ENCODE results near the gene STRN4.
"Not testable (repeated sequence)": the region's sequence is repeated elsewhere in the genome, so short reads cannot be mapped to it uniquely, and the experiment has no call there.

STRN4 gene

DNA sequence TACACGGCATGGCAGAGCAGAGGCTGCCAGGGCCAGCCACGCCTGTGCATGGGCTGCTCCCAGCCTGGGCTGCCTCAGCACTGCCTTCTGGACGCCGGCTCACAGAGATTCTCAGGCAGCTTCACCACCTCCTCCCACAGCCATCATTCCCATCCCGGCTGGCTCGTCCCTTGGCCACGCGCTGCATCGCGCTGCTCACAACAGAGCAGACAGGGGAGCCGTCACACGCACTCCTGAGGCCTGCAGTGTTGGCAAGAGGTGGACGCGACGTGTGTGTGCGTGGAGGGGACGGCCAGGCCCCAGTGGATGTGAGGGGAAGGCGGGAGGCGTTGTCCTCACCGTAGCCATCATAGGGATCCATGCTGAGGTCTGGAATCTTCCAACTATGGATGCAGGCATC is 21.8 kb downstream of the STRN4 start:
- DNase-seq, result no peak

DNA sequence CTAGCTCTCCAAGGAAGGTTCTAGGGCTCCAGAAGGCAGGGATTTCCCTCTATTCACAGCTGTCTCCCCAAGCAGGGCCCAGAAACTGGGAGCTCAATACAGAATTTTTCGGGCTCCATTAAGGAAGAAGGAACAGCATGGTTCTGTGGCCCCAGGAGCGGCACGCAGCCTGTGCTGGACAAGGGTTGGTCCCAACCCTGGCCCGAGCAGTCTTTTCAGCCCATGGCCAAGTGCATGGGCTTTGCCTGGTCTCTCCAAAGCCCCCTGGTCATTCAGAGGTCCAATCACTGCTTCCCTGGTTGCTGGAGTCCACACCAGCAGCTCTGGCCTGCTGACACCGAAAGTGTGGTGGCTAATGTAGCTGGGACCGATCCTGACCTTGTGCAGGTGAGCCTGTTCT is 22.8 kb downstream of the STRN4 start:
- DNase-seq, result no peak

DNA sequence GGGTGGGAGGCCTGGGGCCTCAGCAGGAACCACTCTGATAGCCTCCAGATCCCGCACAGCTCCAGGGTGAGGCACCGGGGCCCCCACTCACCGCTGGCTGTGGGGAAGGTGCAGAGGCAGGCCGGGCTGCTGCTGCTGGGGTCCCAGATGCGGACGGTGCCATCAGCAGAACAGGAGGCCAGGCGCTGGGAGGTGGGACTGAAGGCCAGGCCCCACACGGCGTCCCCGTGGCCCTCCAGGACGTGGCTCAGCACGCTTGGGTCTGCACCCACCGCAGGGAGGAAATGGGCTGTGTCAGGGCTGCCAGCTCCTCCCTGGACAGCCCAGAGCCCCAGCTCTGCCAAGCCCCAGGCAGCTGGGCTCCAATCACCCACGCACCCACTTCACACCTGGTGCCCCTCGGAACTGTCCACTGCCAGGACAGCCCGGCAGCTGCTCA is 23.2 kb downstream of the STRN4 start:
- DNase-seq, result no peak

DNA sequence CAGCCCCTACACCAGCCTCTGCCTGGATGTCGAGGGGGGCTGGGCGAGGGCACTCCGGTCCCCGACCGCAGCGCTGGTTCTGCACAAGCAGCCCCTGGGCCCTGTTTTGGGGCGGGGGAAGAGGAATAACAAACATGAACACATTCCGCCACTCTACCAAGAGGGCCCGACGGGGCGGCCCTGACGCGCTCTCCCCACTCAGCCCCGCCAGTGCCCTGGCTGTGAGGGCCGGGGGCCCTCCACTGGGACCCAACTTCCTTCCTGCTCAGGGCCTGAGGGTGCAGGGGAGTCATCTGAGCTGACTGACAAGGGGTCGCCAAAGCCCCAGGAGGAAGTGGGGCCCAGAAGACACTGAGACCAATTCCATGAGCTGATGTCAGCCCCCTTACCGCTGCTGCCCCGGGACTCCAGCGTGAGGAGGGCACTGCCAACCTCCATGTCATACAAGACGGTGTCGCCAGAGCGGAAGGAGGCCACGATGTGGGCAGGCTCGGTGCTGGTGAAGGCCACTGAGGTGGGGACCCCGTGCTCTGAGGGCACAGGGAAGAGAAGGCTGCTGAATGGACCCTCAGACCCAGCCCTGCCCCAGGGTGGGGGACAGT is 23.7 kb downstream of the STRN4 start:
- DNase-seq, result no peak

DNA sequence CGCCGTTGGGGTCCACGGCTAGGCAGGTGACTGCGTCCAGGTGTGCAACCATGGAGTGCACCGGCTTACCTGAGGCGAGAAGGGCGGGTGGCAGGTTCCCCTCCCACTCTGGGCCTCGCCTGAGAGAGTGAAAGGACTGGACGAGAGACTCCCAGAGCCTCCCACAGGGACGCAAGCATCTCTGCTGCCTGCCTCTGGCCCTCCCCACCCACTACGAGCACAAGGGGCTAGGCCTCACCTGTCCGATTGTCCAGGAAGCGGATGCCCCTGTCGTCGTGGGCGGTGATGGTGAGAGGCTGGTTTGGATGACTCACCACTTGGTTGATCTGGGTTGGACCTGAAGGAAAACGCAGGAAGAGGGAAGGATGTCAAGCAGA is 24.3 kb downstream of the STRN4 start:
- no peak for DNase-seq

DNA sequence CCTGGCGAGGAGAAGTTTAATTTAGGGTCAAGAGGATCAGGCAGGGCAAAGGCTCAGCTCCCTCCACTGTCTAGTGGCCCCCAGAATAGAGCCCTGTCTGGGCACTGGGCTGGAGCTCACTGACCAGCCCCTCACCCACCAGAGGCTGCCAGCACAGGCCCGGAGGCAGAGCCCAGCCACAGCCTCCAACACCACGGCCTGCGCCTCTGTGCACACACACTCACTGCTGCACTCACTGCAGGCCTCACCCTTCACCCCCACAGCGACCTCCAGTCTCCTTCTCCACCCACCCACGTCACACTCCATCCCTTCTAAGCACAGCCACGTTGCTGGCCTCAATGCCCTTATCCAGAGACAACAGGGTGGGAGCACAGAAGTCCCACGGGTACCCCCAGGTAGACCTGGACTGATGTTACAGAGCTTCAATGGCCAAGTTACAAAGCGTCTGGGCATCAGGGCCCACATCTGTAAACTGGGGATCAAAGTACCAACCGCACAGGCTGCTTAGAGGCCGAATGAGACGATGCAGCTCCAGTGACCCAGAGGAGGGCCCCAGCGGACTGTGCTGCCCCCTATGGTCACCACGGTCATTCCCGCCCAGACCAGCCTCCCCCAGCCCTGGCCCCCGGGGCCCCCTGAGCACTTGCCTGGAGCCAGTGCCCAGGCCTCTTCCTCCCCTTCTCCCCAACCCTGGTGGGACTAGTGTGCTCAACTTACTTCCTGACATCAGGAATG is 24.8 kb downstream of the STRN4 start:
- no peak for DNase-seq

DNA sequence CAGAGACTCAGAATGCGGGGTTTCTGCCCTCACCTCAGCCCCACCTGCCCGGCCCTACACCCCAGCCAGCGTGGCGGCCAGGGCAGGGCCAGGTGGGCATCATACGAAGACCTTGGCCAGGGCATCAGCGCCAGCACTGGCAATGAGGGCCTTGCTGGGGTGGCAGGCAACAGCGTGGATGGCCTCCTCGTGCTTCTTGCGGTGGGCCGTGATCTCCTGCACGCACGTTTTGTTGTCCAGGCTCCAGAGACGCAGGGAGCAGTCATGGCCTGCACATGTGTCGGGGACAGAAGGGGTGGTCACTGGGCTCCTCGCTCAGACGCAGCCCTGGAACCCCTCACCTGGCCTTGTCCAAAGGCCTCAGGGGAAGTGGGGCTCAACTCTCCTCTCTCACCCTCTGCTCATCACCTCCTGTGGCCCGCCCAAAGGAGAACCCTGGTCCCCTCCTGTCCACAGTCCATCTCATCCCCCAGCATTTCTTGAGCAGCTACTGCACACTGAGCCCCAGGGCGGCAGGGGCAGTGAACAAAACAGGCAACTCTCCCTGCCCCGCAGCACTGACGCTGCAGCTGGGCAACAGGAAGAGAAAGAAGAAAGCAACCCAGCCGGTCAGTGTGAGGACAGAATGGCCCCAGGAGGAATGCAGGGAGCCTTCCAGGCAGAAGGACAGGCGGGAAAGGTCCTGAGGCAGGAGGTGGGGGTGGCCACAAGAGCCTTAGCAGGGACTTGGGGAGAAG is 25.6 kb downstream of the STRN4 start:
- no peak for DNase-seq

DNA sequence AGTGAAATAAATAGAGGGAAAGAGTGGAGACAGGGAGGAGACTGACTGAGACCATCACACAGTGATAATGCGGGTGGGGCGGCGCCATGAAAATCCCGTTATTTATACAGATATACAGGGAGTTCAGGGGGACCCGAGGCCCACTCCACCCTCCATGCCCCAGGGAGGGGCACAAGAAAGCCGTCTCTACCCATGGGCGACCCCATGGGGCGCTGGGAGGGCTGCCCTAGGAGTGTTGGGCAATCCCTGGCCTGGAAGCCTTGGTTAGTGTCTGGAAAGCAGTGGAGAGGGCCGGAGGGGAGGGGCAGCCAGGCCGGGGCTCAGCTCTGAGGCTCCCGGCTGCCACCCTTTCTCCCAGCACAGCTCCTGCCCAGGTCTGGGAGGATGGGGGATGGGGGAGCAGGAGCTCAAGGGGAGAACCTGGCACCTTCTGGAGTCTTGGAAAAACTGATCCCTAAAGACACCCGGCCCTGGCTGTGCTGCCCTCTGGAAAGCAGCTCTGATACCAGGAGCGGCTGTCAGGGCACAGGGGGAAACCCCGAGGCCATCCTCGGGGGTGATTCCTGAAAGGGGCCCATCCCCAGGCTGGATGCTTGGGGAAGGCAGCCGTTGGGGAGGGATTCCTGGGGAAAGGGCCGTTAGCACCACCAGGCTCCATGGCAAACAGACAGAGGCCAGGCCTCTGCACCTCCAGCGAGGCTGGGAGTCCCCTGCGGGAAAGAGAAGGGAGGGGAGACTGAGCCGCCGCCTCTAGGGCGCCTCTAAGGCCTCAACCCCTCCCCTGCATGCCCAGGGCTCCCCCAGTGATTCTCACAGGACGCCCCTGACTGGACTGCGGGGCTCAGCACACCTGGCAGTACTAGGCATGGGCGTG is 26.4 kb downstream of the STRN4 start:
- no peak for DNase-seq

DNA sequence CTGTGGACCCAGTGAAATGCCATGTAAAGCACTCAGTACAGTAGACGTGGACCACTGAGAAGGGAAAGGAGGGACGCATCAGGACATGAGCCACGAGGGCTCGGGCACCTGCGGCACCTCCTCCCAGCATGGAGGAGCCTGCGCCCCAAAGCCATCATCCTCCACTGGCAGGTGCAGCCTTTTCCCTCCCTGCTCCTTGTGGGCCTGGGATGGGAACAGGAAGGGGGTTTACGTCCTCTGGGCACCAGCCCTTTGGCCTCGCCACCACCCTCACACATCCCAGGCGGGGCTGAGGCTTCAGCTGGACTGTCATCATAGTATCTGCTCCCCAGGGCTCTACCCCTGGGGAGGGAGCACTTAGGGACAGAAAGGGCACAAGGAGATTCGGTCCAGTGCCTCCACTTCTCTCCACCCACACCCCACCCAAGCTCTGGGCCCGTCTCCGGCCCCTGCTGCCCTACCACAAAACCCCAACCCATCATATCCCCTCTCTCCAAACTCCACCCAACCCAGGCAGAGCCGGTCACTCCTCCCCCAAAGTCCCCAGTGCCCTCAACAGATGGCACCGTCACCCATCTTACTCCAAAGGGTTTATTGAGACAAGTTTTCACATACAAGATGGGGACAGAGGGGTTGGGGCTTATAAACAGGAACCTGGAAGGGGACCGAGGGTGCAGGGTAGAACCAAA is 27.2 kb downstream of the STRN4 start:
- DNase-seq, result no peak

DNA sequence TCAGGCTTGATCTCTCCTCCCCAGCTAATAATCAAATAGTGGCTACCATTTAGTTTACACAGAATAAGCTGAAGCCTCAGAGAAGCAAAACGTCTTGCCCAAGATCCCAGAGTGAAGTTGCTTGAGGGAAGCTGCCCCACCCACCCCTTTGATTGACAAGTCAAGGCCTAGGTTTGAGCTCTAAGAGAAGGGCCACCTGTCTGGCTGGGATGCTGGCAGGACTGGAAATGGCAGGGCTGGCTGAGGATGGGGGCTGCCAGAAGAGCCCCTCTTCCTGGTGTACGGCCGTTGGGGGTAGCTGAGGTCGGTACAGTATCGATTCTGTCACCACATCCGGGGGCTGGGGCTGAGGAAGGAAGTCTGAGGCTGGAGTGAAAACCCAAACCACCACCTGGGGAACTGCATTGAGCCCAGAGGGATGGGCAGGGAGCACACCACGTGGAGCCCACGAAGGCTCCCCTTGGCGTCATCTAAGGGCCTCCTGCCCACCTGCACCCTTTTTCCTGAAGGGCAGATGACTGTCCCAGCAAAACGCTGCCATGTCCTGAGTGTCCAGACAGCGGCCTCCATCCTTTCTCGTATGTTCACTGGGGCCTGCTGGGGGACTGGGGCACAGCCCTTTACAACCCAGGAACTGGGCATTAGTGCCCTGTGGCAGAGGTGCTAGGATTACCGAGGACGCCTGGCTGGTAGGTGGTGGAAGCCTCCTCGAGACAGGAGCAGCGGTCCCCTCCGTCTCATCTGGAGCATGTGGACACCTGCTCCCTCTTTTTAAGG is 27.9 kb downstream of the STRN4 start:
- DNase-seq, result peak; percentile 72

DNA sequence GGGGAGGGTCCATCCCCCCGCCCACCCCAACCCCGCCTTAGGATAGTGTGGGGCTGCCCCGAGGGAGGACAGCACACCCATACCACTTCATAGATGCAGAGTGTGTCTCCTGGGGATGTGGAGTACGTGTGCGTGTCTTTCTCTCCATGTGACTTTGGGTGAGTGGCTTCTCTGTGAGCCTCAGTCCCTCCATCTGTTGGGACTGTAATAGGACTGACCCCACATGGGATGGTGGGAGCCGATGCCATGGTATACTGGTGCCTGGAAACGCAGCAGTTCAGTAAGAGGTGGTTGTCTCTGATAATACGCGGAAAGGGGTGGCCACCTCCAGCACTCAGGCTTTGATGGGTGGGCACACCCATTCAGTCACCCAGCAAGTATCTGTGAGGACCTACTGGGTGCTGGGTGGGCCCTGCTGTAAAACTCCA is 28.5 kb downstream of the STRN4 start:
- peak; percentile 29 for DNase-seq

DNA sequence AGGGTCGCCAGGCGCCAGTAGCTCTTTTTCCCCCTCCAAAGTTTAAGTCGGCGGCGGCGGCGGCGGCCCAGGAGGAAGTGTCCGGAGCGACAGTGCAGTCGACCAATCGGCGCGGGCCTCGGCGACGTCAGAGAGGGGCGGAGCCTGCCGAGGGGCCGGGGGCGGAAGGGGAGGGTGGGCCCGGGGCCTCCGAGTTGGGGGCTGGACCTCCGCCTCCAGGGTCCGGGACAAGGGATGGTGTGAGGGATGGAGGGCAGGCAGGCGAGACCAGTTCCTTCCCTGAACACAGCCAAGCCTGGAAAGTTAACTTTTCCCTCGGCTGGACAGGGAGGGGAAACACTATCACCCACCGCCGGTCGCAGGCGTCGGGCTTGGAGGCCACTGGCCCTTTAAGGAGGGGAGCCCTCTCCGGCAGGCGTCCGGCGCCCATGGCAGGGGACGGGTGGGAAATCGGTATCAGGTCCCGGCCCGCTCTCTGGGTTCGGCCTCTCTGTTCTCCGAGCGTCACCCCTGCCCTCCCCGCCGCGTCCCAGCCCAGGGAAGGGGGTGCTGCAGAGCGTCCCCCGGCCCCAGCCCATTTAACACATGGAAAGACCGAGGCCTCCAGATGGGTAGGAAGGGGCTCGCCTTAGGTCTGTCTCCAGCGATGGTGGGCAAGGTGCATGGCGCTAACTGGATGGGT is 29.1 kb downstream of the STRN4 start, which contains the start of gene PRKD2:
PRKD2 (minus strand) TSS at position 81 of the 682 bp plus-strand sequence. CDS start 744 bp downstream, outside the sequence.
- DNase-seq, result peak; percentile 93

DNA sequence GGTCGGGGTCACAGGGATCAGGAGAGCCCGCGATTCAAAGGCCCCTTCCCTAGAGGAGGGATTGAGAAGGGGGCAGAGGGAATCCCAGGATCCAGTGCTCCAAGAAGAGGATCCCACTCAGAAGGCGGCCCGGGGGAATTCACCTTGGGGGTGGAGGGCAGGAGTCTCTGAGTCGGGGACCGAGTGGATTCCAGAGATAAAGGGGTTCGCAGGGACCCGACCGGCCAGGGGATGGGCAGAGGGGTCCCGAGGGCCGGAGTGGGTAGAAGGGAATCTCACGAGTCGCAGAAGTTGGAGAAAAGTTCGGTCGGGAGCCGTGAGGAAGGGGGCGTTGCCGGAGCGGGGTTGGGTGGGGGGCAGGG is 29.6 kb downstream of the STRN4 start:
- DNase-seq, result no peak

DNA sequence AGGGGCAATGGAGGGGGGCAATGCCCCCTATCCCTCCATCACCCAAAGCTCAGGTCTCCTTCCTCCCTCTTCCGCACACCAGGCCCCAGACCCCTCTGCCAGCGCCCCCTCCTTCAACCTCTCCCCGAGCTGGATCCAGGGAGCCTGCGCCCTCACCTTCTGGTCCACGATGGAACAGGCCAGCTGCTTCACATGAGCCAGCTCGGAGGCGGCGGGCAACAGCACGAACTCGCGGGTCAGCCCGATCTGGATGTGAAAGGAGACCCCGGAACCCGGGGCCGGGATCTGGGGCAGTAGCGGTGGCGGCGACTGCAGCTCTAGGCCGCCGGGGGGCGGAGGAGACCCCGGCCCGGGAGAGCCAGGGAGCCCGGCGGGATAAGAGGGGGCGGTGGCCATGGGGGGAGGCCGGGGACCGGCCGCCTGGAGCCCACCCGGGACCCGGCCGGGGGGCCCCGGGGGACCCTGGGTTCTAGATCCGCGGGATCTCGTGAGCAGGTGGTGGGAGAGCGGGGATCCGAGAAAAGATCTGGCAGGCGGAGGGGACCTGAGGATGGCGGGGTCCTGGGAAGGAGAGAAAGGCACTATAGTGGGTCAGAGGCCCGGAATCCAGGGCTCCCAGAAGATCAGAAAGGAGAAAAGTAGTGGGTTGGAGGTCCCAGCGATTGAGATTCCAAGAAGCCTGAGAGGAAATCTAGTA is 30.1 kb downstream of the STRN4 start:
- DNase-seq, result peak; percentile 41

DNA sequence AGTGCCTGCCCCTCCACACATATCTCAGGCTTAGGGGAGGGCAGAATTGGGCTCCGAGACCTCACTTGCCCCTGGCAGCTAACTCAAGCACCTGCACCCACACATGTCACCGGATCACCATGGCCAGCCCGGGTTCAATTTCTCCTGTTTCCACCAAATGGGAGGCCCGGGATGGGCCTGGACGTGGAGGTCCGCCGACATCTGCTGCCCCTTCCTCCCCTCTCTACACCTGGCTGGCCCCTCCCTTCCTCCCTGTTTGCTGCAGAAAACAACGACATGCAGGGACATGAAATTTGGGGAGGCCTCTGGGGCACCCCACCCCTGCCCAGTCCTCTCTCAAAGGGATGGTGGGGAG is 30.7 kb downstream of the STRN4 start:
- DNase-seq, result peak; percentile 23

DNA sequence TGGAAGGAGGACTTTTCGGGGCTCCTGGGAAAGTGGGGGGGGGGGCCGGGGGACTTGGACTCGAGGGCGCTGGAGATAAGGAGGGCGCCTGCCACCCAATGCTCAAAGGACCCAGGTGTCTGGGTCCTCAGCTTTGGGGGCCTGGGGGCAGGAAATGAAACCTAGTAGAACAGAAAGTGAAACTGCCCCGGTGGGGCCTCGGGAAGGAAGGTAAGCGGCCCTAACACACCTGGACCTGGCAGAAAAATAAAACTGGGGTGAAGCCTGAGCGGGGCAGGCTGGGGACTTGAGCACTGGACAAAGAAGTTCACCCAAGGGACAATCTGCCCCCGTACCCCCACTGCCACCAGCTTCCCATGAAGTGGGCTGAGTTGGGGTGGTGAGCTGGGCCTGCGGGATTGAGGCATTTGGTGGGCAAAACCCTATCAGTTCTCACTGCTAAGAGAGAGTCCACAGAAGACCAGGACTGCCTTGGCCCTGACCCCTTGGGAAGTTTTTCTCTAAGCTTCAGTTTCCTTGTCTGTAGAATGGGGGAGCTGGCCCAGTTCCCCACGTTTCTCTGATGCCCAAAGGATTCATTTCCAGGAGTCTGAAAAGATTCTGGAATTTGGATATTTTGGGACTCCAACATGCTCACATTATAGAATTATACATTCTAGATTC is 31.7 kb downstream of the STRN4 start:
- DNase-seq, result peak; percentile 67

DNA sequence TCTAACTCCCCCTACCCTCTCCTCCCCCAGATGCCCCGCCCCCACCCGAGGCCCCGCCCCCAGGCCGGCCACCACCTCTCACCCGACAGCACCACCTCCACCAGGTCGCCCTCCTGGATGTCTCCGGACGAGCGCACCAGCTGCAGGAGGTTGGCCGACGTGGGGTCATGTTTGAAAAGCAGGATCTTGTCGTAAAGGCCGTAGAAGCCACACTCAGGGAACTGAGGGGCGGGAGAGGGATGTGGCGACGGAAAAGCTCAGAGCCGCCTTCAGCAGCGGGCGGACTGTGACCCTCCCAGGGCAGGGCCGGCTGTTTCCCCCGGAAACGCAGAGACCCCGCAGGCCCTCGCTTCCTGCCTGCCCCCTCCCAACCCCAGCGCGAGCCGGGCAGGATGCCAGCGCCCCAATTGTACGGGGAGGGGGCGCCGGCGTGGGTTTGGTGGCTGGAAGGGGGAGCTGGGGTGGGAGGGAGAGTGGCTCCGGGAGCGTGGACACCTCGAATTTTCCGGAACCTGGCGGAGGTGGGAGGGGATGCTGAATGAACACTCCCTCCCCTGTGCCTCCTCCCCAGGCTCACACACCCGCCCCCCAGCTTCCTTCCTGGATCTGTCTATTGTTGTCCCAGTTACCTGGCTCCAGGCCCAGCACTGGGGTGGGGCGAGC is 32.3 kb downstream of the STRN4 start:
- peak; percentile 81 for DNase-seq

DNA sequence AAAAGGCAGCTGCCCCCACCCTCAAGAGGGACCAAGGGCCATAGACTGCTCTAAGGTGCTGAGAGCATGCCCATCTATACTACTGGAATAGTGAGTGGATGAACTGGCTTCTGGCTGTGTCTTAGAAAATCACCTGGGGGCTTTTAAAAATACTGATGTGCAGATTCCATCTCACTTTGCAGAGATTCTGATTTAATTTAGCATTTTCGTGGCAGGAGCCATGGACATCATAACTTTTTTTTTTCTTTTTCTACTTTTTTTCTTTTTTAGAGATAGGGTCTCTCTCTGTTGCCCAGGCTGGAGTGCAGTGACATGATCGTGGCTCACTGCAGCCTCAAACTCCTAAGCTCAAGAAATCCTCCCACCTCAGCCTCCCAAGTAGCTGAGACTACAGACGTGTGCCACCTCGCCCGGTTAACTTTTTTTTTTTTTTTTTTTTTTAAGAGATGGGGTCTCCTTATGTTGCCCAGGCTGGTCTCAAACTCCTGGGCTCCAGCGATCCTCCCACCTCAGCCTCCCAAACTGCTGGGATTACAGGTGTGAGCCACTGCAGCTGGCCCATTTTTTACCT is 33.4 kb downstream of the STRN4 start:
- DNase-seq, result not testable (repeated sequence)

DNA sequence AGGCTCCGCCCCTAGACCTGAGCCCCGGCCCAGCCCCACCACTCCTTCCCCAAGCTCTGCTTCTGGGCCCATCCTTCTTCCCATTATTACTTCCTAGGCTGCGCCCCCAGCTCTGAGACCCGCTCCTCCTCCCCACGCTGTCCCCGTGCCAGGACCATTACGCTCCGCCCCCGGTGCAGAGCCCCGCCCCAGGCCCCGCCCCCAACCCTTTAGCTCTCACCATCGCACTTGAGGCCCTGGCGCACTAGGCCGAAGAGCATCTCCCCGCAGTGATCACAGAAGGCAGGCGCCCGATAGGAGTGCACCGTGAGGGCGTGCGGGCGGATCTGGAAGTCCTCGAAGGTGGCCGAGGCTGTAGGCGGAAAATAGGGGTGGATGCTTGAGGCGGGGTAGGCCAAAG is 35.6 kb downstream of the STRN4 start:
- peak; percentile 26 for DNase-seq
